SK-N-SH (cell line): Measurements from ENCODE around the gene ZNF775.

Experiments used
- CTCF ChIP-seq: fragments of 200-600 bp; sonication (generic); IDR thresholded peaks from 2 replicates; pipeline ENCODE4 v1.6.1; 2017; ENCODE audit warnings: antibody characterized with exemption, mild to moderate bottlenecking, moderate library complexity
- EZH2phosphoT487 ChIP-seq: fragments of 200-600 bp; sonication (generic); IDR thresholded peaks from 2 replicates; pipeline ENCODE4 v1.6.1; 2017; ENCODE audit warnings: low read depth, mixed run types, mild to moderate bottlenecking, antibody characterized with exemption, moderate library complexity, borderline replicate concordance
- GABPA ChIP-seq: IDR thresholded peaks from 2 replicates; pipeline ENCODE4 v1.4.0; 2012; ENCODE audit warnings: low read depth, mild to moderate bottlenecking
- MAX ChIP-seq: IDR thresholded peaks from 2 replicates; pipeline ENCODE4 v1.4.0; 2012; ENCODE audit warnings: low read depth
- MXI1 ChIP-seq: IDR thresholded peaks from 2 replicates; pipeline ENCODE4 v1.6.1; 2012; ENCODE audit warnings: mild to moderate bottlenecking, low read depth, low read length, improper control_type of control experiment
- POLR2AphosphoS5 ChIP-seq: IDR thresholded peaks from 2 replicates; pipeline ENCODE4 v1.6.1; 2012; ENCODE audit warnings: low read depth, low read length
- REST ChIP-seq: IDR thresholded peaks from 2 replicates; pipeline ENCODE4 v1.6.1; 2012; ENCODE audit warnings: mild to moderate bottlenecking, low read depth, low read length, moderate library complexity
- SIN3A ChIP-seq: IDR thresholded peaks from 2 replicates; pipeline ENCODE4 v1.6.1; 2012; ENCODE audit warnings: low read depth, mild to moderate bottlenecking, low read length, moderate library complexity, borderline replicate concordance
- SMC3 ChIP-seq: IDR thresholded peaks from 2 replicates; pipeline ENCODE4 v1.6.1; 2012; ENCODE audit warnings: low read depth, low read length, improper control_type of control experiment
- TAF1 ChIP-seq: IDR thresholded peaks from 2 replicates; pipeline ENCODE4 v1.6.1; 2012; ENCODE audit warnings: low read depth, mild to moderate bottlenecking, low read length, moderate library complexity, borderline replicate concordance
- TF ChIP-seq, protein P1 (sequence below): IDR thresholded peaks from 2 replicates; pipeline ENCODE4; 2012

- TF ChIP-seq REST = no peak
- no peak for TF ChIP-seq MAX
- TF ChIP-seq CTCF = no peak
- no peak for TF ChIP-seq EZH2phosphoT487
- TF ChIP-seq GABPA = no peak
- TF ChIP-seq SMC3 = no peak
- TF ChIP-seq MXI1 = no peak
- TF ChIP-seq POLR2AphosphoS5 = no peak
- TF ChIP-seq, protein P1, sequence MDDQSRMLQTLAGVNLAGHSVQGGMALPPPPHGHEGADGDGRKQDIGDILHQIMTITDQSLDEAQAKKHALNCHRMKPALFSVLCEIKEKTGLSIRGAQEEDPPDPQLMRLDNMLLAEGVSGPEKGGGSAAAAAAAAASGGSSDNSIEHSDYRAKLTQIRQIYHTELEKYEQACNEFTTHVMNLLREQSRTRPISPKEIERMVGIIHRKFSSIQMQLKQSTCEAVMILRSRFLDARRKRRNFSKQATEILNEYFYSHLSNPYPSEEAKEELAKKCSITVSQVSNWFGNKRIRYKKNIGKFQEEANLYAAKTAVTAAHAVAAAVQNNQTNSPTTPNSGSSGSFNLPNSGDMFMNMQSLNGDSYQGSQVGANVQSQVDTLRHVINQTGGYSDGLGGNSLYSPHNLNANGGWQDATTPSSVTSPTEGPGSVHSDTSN = no peak
- TF ChIP-seq TAF1 = no peak
- no peak for TF ChIP-seq SIN3A
These were observed 25.2 kb downstream of the ZNF775 start for GRCh38 chr7:150404172-150404804.
